GM19239 (cell line): ENCODE measurements around the gene MYO1H.

ENCODE experiments used
- DNase-seq: peaks from one replicate; pipeline ENCODE4 v3.0.0; 2011; ENCODE audit warnings: low spot score; ENCODE audit not compliant: insufficient read length
- FAIRE-seq: peaks from 2 replicates; lab custom pipeline; 2011; peaks lifted over from hg19 to GRCh38; lab: Jason Lieb, UNC

The MYO1H gene

DNA sequence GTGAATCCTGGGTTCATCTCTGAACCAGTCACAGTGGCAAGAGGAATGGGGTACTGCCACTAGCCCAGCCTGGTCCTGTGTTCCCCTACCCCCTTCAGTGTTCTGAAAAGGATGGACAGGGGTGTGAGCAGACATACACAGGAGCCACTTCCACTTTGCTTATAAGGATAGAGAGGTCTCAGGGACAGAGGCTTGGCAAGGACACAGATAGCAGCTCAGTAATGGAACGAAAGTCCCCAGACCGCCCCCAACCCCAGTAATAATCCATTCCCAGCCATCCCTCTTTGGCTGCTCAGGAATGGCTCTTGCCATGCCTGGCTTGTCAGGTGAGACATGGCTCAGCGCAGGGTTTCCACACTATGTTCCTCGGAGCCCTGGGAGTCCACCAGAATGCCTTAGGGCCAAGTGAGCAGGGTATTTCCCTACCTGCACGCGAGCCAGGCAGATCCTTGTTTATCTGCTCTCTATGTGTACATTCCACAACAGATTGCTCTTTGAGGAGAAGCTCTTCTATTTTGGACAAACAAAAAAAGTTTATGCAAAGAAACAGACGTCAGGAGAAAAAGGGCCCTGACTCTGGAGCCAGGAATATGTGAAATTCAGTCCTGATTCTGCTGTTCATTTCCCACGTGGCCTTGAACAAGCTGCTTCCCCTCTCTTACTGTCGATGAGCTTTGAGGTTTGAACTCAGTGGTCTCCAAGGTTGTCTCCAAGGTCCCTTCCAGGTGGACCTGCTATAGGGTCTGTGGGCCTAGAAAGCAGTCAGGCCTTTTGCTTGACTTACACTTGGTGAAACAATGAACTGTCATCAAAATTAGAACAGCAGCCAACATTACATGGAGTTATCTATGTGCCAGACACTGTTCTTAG is 139.7 kb downstream of the MYO1H start:
- no peak for FAIRE-seq
- no peak for DNase-seq

DNA sequence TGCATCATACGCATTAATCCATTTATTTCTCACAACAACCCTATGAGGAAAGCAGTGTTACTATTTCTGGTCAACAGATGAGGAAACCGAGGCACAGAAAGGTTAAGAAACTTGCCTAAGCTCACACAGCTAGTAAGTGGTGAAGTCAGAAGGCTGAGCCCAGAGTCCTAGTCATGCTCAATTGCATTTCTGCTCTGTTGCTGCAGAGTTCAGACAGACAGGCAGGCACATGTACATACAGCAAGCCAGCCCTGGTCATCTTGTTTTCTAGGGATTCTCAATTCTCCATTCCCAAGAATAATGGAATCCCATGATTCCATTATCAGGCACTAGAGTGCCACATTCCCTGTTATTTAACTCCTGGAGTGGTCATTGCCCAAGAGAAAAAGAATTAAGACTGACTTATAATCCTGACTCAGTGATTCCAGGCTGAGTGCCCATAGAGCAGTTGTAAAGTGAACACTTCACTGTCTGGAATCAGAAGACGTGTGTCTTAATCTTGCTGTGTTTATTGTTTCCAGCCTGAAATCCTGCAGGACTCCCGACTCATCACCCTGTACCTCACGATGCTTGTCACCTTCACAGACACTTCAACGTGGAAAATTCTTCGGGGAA is 140.5 kb downstream of the MYO1H start:
- DNase-seq, result no peak
- no peak for FAIRE-seq

DNA sequence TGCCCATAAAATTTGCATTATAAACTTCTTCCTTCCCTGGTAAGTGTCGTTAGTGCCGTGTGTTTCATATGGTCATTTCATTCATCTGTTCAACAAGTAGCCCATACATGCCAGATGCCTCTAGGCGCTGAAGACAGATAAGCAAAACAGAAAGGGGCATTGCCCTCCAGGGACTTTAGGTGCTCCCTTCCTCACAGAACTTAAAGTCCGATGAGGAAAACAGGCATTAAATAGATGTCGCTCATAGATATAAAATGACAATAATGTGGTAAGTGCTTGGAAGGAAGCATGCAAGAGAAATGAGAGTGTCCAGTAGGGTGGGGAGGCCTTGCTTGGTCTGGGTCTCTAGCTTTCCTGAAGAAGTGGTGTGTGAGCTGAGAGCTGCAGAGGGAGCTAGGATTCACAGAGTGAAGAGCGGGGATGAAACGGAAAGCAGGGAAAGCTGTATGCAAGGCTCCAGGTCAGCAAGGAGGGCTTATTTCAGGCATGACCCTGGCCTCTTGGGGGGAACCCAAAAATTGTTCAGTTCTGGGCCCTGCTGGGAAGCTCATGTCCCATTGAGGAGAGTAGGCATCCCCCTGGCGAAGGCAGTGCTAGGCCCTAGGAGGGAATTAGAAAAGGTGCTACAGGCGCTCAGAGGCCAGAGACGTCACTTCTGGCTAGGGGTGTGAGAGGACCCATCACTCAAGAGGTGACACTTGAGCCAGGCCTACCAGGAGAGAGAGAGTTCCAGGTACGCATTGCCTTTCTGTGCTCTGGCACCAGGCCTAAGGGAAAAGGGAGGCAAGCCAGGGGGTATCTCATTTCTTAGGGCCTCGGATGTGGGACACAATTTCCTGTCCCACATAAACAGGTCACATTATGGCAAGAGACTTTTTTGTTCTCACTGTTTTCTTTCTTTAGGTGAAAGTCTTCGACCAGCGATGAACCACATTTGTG is 141.6 kb downstream of the MYO1H start:
- no peak for DNase-seq
- no peak for FAIRE-seq

DNA sequence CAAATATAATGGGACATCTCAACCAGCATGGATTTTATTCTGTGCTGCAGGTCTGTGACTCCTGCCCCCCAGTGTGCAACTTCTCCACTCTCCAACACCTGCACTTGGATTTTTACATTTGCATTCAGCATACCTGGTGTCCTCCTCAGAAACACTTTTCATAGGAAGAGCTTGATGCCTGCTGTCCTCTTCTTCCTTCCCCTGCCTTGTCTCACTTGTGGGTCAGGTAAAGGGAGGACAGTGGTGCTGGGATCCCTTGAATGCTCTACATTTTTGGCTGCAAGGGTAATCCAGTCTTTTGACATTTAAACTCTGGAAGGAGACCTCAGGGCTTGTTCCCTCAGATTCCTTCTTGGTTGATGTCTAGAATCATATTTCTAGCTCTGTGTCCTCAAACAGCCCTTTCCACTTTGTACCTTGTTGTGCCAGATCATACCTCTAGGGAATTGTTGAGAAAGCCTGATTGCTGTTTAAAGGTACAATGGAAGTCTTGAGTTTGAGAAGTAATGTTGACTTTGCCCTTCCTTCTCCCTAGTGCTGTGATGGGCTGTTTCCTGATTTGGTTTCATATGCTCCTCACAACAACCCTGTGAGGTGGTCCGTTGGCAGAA is 142.4 kb downstream of the MYO1H start:
- FAIRE-seq, result no peak

DNA sequence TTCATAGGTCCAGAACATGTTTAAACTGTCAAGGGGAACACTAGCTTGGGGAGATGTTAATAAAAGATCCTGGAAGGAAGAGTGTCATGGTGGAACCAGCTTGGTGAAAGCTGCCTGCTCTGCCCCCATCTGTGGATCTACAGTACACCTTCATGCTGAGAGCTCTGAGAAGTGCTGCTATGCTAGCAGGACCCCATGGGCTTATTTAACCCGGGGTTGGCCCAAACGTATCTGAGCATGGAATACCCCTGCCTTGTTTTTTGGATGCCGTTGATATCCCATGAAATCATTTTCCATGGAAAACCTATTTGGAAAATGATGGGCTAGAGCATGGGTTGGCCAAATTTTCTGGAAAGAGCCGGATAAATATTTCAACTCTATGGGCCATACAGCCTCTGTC is 144.0 kb downstream of the MYO1H start:
- FAIRE-seq (no peak), DNase-seq (no peak)

More for the DNA sequence above, 142.4 kb downstream of the MYO1H start:
- DNase-seq, result no peak

DNA sequence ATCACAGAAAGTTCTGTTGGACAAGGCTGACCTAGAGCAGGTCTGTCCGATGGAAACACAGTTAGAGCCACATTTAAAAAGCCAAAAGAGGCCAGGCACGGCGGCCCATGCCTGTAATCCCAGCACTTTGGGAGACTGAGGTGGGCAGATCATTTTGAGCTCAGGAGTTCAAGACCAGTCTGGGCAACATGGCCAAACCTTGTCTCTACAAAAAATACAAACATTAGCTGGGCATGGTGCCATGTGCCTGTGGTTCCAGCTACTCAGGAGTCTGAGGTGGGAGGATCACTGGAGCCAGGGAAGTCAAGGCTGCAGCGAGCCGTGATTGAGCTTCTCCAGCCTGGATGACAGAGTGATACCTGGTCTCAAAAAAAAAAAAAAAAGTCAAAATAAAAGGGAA is 144.7 kb downstream of the MYO1H start:
- FAIRE-seq (no peak), DNase-seq (no peak)

DNA sequence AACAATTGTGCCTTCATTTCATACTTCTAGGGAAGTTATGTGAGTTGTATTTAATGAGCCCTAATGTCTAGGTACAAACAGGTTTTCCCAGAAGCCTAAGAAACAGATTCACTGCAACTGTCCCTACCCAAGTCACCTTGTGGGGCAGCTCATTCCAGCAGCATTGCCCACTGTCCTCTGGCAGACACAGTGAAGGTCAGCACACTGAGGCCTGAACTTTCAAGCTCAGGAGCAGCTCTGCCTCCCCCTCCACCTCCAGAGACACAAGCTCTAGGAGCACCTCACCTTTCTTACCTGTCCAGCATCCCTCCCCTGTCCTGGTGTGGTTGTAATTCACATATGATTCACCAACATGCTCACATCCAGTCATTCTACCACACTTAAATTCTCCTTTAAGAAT is 145.4 kb downstream of the MYO1H start:
- no peak for DNase-seq
- FAIRE-seq, result no peak

DNA sequence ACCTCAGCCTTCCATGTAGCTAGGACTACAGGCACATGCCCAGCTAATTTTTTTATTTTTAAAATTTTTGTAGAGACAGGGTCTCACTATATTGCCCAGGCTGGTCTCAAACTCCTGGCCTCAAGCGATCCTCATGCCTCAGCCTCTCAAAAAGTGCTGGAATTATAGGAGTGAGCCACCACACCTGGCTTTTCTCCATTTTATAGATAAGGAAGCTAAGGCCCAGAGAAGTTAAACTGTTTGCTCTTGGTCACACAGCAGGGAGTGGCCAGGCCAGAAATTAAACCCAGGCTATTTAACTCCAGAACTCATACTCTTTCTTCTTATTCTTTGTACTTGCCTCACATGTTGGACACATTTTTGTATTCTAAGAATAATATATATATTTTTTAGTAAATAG is 146.2 kb downstream of the MYO1H start:
- FAIRE-seq, result no peak
- DNase-seq, result no peak

DNA sequence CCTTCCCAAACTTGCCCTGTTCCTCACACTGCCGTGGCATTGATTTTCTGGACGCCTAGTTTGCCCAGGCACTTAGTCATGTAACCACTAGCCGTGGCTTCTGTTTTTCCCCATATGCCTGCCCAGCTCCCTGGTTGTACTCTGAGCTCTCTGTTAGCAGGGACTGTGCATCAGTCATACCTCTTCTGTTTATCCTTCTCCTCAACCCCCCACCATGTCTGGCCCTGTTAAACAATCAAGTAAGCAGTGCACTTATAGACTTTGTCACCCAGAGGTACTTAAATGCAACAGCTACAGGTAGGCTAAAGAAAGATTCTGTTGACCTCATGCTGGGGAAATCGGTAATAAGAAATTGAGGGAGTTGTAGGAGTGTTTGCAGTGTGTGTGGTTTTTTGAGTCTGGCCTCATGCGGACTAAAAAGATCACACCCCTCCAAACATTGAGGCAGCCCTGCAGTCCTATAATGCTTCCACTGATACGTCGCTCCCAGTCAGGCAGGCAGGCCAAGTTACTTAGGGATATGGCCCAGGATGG is 146.7 kb downstream of the MYO1H start:
- DNase-seq, result no peak
- FAIRE-seq, result no peak

DNA sequence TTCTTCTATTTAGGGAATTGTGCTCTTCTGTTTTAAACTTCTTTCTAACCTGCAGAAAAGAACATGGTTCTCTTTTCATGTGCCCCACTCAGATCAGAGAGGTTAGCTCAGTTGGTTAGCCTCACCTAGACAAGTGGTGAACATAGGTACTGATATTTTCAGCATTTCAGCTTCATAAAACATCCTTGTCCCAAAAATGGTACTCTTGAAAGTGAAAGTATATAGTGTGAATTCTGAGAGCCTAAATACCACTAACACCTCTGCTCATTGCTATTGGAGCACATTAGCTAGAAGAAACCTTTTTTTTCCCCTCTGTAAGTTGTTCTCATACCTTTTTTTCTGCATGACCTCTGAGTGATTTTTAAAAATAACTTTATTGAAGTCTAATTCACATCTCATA is 147.3 kb downstream of the MYO1H start:
- DNase-seq, result no peak
- FAIRE-seq, result no peak

DNA sequence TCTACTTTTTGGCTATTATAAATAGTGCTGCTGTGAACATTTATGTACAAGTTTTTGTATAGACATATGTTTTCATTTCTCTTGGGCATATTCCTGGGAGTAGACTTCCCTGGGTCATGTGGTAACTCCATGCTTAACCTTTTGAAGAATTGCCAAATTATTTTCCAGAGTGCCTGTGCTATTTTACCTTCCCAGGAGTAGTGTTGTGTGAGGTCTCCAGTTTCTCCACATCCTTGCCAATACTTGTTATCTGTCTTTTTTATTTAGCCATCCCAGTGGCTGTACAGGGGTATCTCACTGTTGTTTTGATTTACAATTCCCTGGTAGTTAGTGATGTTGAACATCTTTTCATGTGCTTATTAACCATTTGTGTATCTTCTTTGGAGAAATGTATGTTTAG is 148.6 kb downstream of the MYO1H start:
- FAIRE-seq, result no peak

DNA sequence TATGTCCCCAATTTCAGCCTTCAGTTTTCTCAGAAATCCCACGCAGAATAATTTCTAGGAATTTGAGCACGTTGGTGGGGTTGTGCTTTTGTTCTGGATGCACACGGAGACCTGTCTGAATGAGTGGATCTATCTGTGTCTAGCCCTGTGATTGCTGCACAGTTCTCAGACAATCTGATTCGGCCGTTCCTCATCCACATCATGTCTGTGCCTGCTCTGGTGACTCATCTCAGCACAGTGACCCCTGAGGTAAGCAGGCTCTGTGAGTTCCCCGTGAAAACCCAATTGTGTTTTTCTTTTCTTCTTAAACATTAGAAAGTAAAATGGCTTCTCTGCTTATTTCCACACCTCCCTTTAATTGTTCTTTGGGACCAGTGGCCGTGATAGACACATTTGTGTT is 150.0 kb downstream of the MYO1H start:
- DNase-seq, result no peak

More for the DNA sequence above, 148.6 kb downstream of the MYO1H start:
- DNase-seq, result no peak

More for the DNA sequence above, 150.0 kb downstream of the MYO1H start:
- no peak for FAIRE-seq
